DOHH2 (cell line): ENCODE results near the gene CARS2.

Source experiments
- CTCF ChIP-seq: fragments of 200-600 bp; sonication (generic); IDR thresholded peaks from one replicate; pipeline ENCODE4 v1.5.1; 2014; ENCODE audit warnings: antibody characterized with exemption, mild to moderate bottlenecking, low read depth, low read length; ENCODE audit not compliant: poor library complexity, severe bottlenecking
- EZH2phosphoT487 ChIP-seq: fragments of 200-600 bp; sonication (generic); IDR thresholded peaks from 2 replicates; pipeline ENCODE4 v1.6.1; 2017; ENCODE audit warnings: borderline replicate concordance, mild to moderate bottlenecking, antibody characterized with exemption, low read length, moderate library complexity, mixed read lengths

- TF ChIP-seq CTCF, result no peak
- no peak for TF ChIP-seq EZH2phosphoT487
Measured at GRCh38 chr13:110653271-110653670, 52.6 kb downstream of the CARS2 start.
